Right cardiac atrium (tissue), 5 donors: ENCODE results near the gene SH3TC1. TPM values are rescaled to one million over a fixed set of nuclear protein-coding genes. Genes with fewer than 3 reads are reported as not detected.

Experiments used
- ATAC-seq, 2 donors: fragments of 200-7000 bp; cut with Tn5 transposase; one replicate each; pipeline versions ENCODE4 v1.8.0 to v1.9.1; 2020; ENCODE audit warnings: moderate library complexity in 2 of 2, mild to moderate bottlenecking in 1 of 2
- DNase-seq, 3 donors: peaks; one replicate each; pipeline ENCODE4 v3.0.0-alpha.2; 2020
- H3K27ac ChIP-seq: one replicate; pipeline ENCODE4 v1.5.1; 2013; ENCODE audit warnings: mild to moderate bottlenecking, low read length, control low read depth, moderate library complexity
- H3K27me3 ChIP-seq: one replicate; pipeline ENCODE4 v1.6.1; 2013; ENCODE audit not compliant: control insufficient read depth, insufficient read depth
- H3K4me1 ChIP-seq: one replicate; pipeline ENCODE4 v1.6.1; 2013; ENCODE audit warnings: low read length; ENCODE audit not compliant: control insufficient read depth, insufficient read depth
- H3K4me3 ChIP-seq: one replicate; pipeline ENCODE4 v1.5.1; 2013; ENCODE audit warnings: low read length, control low read depth
- H3K9me3 ChIP-seq: one replicate; pipeline ENCODE4 v1.6.1; 2013; ENCODE audit warnings: low read length; ENCODE audit not compliant: control insufficient read depth
- WGBS: extraction: QIAGEN DNeasy Blood & Tissue Kit; methylation state at CpG from one replicate; pipeline ENCODE4 v1.1.7; 2013; 5-methylcytosine and 5-hydroxymethylcytosine counted together
- intact Hi-C, 4 donors: fragments of 100-400 bp; cut with DNase I; formaldehyde crosslinking; loops; one replicate each; pipeline versions ENCODE4 v1.11.0 to v1.14.0; 2022 to 2023
- polyA plus RNA-seq: library from polyadenylated mRNA; stranded (reverse); fragments of 200-250 nt; gene quantifications from one replicate; pipeline ENCODE4 v1.2.3, GENCODE V29; 2013
- total RNA-seq, 4 donors: library from RNA; stranded (reverse); fragmentation: NEBNext Ultra II Directional; extraction: Animal tissue kit (Norgen Biotek cat#: 25700); gene quantifications; one replicate each; pipeline ENCODE4 v1.2.1, GENCODE V29; 2021
- donor health status: healthy with polysubstance abuse.
- donor health status: DM: no; HTN: yes; CAD: no.
- donor health status: DM: no; HTN: no; CAD: no.
- donor health status: DM: no; HTN: yes; CAD: no; lungs with severe emphysema.
- donor health status: DM: yes; HTN: yes; CAD: no.

SH3TC1 gene
- total and polyA plus RNA-seq, 5 donors = 5.4 to 17.1 (median 10.6) TPM

DNA sequence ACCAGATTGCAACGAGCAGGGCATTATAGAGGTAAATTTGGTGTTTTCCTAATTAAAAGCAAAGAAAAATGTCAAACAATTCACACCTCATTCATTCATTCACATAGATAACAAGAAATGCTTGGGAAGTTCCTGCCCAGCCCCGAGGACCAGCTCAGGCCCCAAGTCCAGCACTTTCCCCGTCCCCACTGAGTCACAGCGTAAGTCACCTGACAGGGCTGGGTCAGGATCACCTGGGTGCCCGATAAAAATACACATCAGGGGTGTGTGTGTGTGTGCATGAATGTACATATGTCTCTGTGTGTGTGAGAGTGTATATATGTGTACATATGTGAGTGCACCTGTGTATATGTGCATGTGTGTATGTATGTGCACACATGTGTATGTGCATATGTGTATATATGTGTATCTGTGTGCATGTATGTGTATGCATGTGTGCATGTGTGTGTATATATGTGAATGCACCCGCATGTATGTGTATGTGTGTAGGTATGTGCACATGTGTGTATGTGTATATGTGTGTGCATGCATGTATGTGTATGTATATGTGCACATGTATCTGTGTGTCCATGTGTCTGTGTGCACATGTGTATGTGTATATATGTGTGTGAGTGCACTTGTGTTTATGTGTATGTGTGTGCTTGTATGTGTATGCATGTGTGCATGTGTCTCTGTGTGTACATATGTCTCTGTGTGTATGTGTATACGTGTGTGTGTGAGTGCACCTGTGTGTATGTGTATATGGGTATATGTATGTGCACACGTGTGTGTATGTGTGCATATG, 18.6 kb upstream of the SH3TC1 start:
- no peak overlapping the region for H3K4me3 ChIP-seq
- peaks cover 12% of the 10 kb centered on the region for H3K4me1 ChIP-seq
- no peaks in the 10 kb centered on the region for H3K9me3 ChIP-seq
- intact Hi-C loops = no loop called here
- H3K27me3 ChIP-seq = no peaks in the 10 kb centered on the region
- H3K27ac ChIP-seq = no peak overlapping the region
- DNase-seq = no peak
- WGBS = 79% methylated on average over 8 of the region's 8 CpGs
- no peak for ATAC-seq

DNA sequence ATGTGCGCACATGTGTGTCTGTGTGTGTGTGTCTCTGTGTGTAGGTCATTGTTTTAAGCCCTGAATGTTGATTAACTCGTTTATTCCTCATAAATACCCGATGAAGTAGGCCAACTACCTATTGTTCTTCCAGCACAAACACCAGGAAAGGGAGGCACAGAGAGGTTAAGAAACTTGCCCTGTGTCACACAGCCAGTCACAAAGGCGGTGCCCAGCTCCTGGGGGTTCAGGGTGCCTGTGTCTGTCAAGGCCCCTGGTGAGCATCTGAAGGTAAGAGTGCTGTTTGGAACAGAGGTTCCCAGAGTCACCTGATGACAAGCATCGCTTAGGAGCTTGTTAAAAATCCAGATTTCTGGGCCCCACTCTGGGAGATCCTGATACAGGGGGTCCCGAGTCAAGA, 18.0 kb upstream of the SH3TC1 start:
- Histone ChIP-seq H3K27me3 (no peaks in the 10 kb centered on the region), H3K9me3 (no peaks in the 10 kb centered on the region), H3K4me3 (no peak overlapping the region), H3K4me1 (peaks cover 12% of the 10 kb centered on the region), H3K27ac (no peak overlapping the region)
- WGBS = 92% methylated on average over 6 of the region's 6 CpGs
- no peak for DNase-seq
- ATAC-seq = no peak
- intact Hi-C loops = no loop called here

DNA sequence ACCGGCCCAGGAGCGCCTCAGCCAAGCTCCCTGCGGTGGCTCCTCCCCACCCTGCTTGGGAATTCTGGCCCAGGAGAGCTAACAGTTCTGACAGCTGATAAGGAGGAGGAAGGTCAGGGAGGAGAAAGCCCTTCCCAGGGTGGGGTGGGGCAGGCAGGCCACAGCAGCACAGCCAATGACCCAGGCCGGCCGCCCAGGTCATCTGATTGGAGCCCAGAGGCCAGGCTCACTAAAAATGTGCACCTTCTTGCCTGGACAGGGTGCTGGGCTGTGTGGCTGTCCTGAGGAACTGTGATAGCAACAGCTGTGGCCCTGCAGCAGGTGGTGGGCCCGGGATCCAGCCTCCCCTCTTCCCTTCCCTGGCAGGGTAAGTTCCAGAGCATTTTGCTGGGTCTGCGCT, 17.2 kb upstream of the SH3TC1 start:
- Histone ChIP-seq H3K27me3 (no peaks in the 10 kb centered on the region), H3K4me1 (peaks cover 12% of the 10 kb centered on the region), H3K27ac (no peak overlapping the region), H3K9me3 (no peaks in the 10 kb centered on the region), H3K4me3 (no peak overlapping the region)
- intact Hi-C loops = no loop called here
- DNase-seq (peak; percentile 67 to 79 (median 79)), ATAC-seq (peak; percentile 71 to 82)
- 47% methylated on average over 7 of the region's 7 CpGs for WGBS

DNA sequence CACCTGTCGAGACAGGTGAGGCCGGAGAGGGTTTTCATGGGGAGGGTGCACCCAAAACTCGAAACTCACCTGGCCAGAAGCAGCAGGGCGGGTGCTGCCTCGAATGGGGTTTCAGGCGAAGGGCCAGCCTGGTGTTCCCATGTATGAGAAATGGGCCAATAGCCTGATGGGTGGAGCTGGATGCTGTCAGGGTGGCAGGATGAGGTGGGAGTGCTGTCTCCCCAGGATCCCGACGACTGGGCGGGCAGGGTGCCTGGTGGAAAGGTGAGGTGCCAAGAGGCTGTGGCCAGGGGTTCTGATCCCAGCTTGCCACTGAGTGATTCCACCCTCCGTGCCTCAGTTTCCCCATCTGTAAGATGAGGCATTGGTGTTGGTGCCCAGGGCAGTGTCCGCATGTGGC, 16.8 kb upstream of the SH3TC1 start:
- H3K27ac ChIP-seq = no peak overlapping the region
- intact Hi-C loops = no loop called here
- H3K4me1 ChIP-seq = peaks cover 12% of the 10 kb centered on the region
- no peaks in the 10 kb centered on the region for H3K27me3 ChIP-seq
- DNase-seq (peak in 1 of 3 donors; percentile 46), ATAC-seq (peak in 1 of 2 donors; percentile 1)
- 88% methylated on average over 11 of the region's 11 CpGs for WGBS
- no peaks in the 10 kb centered on the region for H3K9me3 ChIP-seq
- no peak overlapping the region for H3K4me3 ChIP-seq

- Histone ChIP-seq H3K4me3 (no peak overlapping the region), H3K9me3 (no peaks in the 10 kb centered on the region), H3K4me1 (peaks cover 12% of the 10 kb centered on the region), H3K27ac (peak overlapping the region; percentile 2), H3K27me3 (no peaks in the 10 kb centered on the region)
- DNase-seq = peak; percentile 94 to 96 (median 95)
- ATAC-seq = peak; percentile 91 to 92
- intact Hi-C loops = no loop called here
- 52% methylated on average over 25 of the region's 25 CpGs for WGBS
Observed at GRCh38 chr4:8182858-8183725, 16.0 kb upstream of the SH3TC1 start.

- intact Hi-C loops = no loop called here
- H3K4me1 ChIP-seq = peaks cover 13% of the 10 kb centered on the region
Observed at GRCh38 chr4:8184061-8184460, 15.0 kb upstream of the SH3TC1 start.

GRCh38 chr4:8185295-8185694, 13.8 kb upstream of the SH3TC1 start:
- DNase-seq (no peak), ATAC-seq (no peak)
- H3K4me1 ChIP-seq = peaks cover 18% of the 10 kb centered on the region
- no peak overlapping the region for H3K4me3 ChIP-seq
- H3K27ac ChIP-seq = no peak overlapping the region
- intact Hi-C loops = no loop called here
- H3K9me3 ChIP-seq = no peaks in the 10 kb centered on the region
- no peaks in the 10 kb centered on the region for H3K27me3 ChIP-seq
- 68% methylated on average over 9 of the region's 9 CpGs for WGBS

More at GRCh38 chr4:8184061-8184460, 15.0 kb upstream of the SH3TC1 start:
- H3K27me3 ChIP-seq = no peaks in the 10 kb centered on the region
- WGBS = 90% methylated on average over 4 of the region's 4 CpGs
- no peak overlapping the region for H3K4me3 ChIP-seq
- ATAC-seq = no peak
- H3K27ac ChIP-seq = no peak overlapping the region
- H3K9me3 ChIP-seq = no peaks in the 10 kb centered on the region
- no peak for DNase-seq

DNA sequence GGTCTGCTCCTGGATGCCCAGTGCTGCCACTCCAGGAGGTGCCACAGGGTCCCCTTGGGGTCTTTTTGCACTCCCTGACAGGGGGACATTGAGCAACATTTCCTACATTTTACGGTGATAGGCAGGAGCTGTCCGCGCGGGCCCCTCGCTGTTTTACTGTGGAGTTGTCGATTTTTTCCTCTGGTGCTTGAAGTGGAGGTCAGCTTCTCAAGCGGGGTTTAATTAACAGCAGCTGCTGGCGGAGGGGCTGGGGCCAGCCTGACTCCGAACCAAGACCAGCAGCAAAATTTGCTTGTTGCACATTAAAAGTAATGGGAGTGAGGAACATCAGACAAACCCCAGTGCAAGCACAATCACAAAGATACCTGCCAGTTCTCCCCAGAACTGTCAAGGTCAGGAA, 13.2 kb upstream of the SH3TC1 start:
- Histone ChIP-seq H3K9me3 (no peaks in the 10 kb centered on the region), H3K27me3 (no peaks in the 10 kb centered on the region), H3K4me1 (peaks cover 18% of the 10 kb centered on the region), H3K4me3 (no peak overlapping the region), H3K27ac (no peak overlapping the region)
- ATAC-seq (no peak), DNase-seq (peak in 1 of 3 donors; percentile 37)
- 71% methylated on average over 9 of the region's 9 CpGs for WGBS
- intact Hi-C loops = no loop called here

GRCh38 chr4:8188085-8188484, 11.0 kb upstream of the SH3TC1 start:
- intact Hi-C loops = no loop called here
- peaks cover 8% of the 10 kb centered on the region for H3K4me1 ChIP-seq
- no peak overlapping the region for H3K4me3 ChIP-seq
- H3K9me3 ChIP-seq = no peaks in the 10 kb centered on the region
- no peak for ATAC-seq
- no peaks in the 10 kb centered on the region for H3K27me3 ChIP-seq
- WGBS = 85% methylated on average over 12 of the region's 12 CpGs
- H3K27ac ChIP-seq = no peak overlapping the region
- peak in 1 of 3 donors; percentile 42 for DNase-seq

DNA sequence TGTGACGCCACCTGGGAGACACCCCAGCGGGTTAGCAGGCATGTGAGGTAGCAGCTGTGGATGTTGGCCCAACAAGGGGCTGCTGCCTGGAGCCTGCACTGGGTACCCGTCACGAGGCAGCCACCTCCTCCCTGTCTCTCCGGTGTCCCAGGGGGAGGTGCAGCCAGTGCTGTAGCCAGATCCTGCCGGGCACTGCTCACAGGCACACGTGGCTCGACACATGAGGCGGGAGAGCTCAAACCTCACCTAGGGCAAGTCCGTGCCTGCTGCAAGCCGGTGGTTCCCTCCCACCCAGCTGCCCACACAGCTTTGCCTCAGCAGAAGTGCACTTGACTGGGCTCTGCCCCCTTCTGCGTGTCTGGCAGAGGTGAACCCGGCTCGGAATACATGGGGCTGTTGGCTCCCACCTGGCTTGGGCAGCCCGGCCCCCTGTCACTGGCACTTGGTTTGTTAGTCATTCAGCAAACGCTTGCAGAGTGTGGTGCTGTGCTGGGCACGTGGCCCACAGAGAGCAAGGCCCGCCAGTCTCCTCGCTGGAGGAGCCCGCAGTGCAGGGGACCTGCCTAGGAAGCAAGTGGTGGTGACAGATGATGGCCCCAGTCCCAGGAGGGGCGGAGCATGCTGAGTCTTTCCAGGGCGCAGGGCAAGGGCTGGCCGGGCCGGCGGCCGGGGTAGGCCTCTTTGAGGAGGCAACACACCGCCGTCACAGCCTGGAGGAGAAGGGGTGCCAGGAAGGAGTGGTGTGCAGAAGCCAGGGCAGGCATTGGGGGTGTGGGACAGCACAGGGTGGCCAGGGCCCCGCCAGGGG, 10.1 kb upstream of the SH3TC1 start:
- 40% methylated on average over 29 of the region's 29 CpGs for WGBS
- no peak overlapping the region for H3K4me3 ChIP-seq
- H3K27ac ChIP-seq = peak overlapping the region; percentile 26
- ATAC-seq = peak; percentile 72 to 87
- intact Hi-C loops = no loop called here
- DNase-seq = peak; percentile 83 to 94 (median 92)
- H3K27me3 ChIP-seq = no peaks in the 10 kb centered on the region
- peaks cover 6% of the 10 kb centered on the region for H3K4me1 ChIP-seq
- no peaks in the 10 kb centered on the region for H3K9me3 ChIP-seq
